ENCODE results near the gene DIP2C.

The DIP2C gene

DNA sequence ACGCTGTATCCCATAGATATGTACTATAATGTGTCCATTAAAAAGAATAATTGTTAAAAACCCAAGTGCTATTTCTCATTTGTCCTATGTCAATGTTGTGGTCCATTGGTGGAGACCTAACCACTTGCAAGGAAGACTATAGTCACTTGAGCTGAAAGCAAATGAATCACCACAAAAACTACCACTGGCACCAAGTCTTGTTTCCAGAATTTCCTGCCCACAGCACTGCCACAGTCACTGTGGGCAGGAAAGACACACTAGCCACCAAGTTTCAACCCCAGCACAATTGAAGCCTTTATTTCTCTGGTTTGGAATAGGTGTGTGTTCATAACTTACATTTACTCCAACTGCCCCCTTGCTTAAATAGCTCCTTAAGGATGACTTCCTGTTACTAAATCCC is 12.4 kb downstream of the DIP2C start:
- no peak for DNase-seq

DNA sequence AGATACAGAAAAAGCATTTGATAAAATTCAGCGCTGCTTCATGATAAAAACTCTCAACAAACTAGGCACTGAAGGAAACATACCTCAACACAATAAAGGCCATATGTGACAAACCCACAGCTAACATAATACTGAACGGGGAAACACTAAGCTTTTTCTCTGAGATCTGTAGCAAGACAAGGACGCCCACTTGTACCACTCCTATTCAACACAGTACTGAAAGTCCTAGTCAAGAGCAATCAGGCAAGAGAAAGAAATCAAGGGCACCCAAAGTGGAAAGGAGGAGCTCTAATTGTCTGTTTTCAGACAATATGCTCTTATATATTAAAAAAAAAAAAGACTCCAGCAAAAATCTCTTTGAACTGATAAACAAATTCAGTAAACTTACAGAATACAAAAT is 13.3 kb downstream of the DIP2C start:
- DNase-seq = no peak

DNA sequence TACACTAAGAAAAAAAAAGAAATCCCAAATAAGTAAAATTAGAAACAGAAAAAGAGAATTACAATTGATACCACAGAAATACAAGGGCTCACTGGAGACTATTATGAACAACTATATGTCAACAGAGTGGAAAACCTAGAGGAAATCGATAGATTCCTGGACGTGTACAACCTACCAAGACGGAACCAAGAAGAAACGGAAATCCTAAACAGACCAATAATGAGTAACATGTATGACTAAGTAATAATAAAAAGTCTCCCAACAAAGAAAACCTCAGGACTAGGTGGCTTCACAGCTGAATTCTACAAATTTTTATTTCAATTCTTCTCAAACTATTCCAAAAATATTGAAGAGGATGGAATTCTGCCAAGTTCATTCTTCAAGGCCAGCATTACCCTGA is 13.9 kb downstream of the DIP2C start:
- DNase-seq = no peak

DNA sequence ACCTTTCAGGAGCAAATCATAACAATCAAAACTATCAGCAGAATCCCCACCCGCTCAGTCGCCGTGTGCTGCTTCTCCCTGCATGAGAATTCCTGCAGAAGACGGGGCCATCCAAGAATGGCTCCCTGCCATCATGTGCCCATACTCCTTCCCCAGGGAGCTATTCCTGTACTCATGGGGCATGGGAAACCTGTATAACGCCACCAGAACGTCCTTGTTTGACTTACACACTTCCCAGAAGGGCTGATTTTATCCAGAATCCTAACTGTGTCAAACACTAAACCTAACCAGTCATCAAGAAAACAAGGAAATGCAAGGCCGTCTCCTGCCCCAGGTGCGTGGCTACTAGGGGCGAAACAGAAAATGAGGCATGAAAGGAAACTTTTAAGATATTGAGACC is 16.0 kb downstream of the DIP2C start:
- DNase-seq = no peak

DNA sequence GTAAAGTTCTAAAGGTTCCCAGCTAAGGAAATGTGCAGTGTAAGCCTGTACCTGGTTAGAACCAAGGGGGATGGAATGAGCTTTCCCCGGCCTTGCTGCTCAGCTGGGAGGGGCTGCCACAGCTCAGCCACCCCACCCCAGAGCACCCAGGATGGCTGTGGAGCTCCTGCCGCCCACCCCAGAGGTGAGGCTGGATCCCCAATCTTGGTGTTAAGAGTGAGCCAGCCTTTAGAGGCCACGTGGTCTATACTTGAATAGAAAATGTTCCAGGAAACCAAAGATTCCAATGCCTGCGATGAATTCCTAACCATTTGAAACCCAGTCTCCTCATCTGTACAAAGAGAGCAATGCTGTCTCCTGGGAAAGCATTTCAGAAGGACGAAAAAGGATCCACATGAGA is 16.5 kb downstream of the DIP2C start:
- no peak for DNase-seq

DNA sequence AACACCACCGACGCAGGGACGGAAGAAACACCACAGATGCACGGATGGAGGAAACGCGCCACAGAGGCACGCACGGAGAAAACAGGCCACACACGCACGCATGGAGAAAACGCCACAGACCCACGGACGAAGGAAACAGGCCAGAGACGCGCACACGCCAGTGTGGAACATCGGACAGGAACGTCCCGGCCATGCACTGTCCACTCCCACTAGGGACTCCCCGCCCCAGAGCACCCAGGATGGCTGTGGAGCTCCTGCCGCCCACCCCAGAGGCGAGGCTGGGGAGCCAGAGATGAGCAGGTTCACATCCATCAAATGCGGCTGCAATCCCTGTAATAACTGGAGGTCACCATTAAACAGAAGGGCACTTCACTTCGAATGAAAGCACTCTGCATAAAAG is 17.3 kb downstream of the DIP2C start:
- DNase-seq = no peak

DNA sequence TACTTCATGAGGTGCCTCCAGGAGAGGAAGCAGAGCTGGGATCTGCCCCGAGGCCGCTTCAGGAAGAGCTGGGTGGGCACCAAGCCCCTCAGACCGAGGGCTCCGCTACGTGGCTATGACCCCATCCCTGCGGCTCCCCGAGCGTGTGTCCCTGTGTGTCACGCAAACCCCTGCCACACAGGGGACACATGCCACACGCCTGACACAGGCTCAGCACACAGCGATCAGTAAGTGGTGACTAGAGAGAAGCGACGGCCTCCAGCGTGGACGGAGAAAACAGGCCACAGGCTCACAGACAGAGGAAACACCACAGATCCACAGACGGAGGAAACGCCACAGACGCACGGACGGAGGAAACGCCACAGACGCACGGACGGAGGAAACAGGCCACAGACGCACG is 18.5 kb downstream of the DIP2C start:
- DNase-seq = no peak

DNA sequence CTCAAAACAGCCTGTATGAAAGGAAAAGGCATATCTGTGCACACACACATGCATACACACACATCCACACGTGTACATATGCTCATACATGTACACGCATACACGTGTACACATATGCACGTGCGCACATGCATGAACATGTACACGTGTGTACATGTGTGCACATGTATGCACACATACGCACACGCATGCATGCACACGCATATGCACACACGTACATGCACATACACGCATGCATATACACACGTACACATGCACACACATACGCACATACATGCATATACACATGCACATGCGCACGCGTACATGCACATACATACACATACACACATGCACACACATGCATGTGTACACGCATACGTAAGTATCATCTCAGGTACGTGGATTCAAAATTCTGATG is 19.4 kb downstream of the DIP2C start:
- DNase-seq = no peak

DNA sequence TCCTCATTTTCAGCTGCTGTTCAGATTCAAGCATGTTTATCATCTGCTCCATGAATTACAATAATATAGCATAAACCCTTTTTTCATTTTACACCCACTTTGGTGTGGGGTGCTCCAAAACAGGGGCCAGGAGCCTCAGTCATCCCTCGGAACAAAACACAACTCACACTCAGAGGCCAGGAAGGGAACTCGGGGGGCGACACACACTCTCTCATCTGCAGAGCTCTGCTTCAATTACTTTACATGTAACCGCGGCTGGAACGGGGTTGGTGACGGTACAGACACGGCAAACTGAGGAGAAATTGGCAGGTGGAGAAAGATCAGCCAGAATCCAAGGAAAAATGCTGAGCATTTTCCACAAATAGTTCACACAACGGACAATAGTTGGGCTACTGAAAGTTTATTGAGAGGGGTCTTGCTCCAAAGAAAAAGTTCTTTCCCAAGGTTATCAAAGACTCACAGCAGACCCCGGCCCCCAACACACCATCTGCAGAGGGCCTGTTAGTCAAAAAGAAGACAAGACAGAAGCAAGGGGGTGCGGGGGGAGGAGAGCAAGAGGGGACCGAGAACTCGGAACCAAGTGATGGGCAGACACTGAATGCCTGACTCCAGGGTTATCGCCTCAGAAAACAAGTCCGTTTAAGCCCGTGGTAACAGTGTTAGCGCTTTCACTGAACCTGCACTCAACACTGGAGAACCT is 20.5 kb downstream of the DIP2C start:
- no peak for DNase-seq

DNA sequence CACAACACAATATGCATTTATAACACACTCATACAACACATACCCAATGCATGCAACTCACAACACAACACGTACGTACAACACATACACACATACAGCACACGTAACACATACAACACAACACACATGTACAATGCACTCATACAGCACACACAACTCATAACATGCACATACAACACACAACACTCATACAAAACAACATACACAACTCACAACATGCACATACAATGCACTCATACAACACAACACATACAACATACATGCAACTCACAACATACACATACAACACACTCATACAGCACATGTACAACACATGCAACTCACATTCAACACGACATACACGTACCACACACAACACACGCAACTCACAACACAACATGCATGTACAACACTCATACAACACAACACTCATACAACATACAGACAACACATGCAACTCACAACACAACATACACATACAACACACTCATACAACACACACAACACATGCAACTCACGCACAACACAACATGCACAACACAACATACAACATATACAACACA is 21.8 kb downstream of the DIP2C start:
- DNase-seq = no peak

DNA sequence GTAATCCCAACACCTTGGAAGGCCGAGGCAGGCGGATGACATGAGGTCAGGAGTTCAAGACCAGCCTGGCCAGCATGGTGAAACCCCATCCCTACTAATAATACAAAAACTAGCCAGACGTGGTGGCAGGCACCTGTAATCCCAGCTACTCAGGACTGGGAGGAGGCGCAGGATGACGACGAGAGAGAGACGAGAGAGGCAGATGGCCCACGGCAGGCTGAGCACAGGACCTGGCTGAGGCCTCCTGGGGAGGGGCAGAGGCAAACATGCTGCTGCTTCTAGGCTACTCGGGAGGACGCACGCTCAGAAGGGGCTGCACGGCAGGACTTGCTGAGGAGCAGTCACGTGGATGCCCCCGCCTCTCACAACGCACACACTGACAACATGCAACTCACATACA is 22.4 kb downstream of the DIP2C start:
- DNase-seq = no peak

DNA sequence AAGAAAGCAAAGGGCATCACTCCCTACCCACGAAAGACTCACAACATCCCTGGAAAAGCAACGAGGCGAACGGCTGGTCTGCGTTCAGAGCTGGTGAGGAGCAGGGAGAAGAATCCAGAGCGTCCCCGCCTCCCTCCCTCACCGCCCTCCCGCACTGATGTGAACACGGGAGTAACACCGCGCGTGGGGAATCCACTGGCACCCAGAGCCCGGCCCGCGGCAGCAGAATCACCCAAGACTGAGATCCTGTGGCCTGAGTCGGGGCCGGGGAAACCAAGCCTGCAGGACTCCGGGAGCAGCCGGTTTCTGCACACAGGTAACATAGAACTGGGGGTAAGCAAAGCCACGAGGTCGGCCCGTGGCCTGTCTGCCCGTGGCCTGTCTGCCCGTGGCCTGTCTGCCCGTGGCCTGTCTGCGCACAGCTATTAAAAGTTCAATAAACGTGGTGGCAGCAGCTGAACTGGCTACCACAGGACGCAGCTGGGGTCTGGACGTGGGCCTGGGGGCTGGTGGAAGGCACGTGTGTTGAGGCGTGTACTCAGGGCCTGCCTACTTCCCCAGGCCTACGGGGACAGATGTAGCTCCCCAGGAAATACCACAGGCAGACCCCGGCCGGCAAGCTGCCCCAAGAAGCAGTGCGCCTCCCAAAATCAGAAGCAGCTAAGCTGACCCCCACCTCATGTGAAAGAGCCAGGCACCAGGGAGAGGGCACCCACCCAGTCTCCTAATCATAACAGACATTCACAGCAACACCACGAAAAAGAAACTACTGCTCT is 23.0 kb downstream of the DIP2C start:
- DNase-seq = no peak

DNA sequence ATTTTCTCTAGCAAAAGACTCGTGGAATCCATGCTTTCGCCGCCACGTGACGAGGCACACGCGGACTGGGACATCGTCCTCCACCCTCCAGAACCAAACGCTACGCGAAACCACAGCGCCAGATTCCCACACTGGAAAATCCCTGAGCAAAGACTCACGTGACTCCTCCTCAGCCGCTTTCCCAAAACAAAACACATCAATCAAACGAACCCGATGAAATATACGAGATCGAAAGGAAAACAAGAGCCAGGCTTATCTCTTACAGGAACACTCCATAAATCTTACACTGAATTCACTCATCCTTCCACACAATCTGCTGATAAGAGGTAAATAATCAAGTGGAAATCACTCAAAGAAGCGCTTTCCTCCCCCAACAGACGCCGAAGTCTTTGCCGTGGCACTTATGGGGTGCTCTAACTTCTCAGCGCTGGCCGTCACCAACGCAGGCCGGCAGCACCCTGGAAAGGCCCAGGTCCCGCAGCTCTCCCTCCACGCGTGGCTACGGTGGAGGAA is 23.8 kb downstream of the DIP2C start:
- no peak for DNase-seq

DNA sequence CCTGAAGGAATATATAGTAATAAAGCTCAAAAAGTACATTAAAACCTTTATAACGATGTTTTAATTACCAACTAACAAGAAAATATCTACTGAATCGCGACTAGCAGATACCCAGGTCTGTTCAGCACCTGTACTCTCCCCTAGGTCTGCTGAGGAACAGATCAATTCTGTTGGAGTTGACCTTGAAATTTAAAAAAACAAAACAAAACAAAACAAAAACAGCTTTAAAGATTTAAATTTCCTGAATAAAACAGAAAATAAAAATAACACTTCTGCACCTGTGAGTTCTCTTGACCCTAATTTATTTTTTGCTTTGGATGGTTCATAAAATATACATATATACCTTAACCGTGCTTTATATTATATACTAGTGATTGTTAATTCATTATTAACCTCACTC is 24.6 kb downstream of the DIP2C start:
- no peak for DNase-seq

DNA sequence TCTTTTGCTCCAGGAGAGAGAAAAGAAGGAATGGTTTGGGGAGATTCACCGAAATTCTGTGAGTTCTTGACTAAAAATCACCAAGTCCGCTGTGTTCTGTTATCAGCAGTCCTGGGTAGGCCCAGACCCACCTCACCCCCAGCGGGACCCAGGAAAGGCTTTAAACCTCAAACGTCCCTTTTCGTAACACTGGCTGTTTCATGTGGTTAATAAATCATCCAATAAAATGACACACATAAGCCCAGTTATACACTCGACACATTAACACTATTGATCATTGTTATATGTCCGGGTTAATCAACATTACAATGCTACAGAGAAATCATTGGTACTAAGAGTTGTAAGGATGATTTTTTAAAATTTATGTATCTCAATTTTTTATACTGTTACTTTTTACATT is 25.2 kb downstream of the DIP2C start:
- DNase-seq = no peak

DNA sequence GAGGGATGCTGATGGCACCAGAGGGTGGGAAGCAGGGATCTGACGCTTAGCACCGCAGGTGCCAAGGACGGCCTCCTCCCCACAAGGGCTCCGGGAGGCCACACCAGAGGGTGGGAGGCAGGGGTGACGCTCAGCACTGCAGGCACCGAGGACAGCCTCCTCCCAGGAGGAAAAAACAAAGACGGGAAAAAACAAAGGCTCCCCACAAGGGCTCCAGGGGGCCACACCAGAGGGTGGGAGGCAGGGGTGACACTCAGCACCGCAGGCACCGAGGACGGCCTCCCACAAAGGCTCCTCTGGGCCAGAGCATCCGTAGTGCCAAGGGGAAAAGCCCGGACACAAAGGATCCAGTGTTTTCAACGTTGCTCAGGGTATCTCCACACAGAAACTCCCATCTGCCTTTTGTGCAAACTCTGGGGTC is 25.6 kb downstream of the DIP2C start:
- DNase-seq = no peak

DNA sequence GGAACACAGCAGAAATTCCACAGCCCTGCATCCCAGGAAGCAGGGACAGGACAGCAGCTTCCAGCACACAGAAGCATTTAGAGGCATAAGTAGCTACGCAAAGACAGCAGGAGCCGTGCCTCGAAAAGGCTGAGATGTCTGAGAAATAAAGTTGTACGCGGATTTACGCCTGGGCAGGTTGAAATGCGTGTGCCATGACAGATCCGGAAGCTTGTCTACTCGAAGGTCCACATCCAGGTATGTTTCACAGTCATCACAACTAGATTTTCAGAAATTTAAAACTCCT is 26.1 kb downstream of the DIP2C start:
- no peak for DNase-seq

DNA sequence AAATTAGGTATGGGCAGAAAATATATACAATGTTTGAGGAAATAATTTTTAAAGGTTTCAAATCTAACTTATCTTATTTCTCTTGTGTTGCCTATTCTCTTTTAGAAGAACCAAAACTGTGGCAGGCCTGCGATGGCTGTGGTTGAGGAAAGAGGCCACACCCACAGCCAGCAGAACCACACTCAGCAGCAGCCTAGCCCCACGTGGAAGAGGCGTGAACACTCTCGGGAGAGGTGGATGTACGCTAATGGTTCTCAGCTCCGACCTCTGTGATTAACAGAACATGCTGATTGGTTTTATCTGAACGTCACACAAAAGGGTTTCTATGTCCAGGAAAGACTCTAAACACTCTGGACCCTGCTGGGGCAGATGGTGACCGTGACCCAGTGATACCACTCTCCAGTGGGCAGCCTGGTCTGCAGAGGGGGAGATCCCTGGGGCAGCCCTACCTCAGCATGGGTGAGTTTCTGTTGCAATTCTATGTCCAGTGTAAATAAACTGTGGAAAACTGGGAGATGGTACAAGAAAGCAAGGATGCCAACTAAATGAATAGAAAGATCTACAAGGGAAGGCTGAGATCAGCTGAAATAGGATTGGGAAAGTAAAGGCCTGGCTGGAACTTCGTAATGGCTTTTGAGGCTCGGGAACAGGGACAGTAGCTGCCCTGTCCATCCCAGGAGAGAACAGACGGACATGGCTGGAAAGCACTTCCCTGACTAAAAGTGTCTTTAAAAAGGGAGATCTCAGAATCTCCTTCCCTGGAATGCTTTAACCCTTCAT is 26.6 kb downstream of the DIP2C start:
- DNase-seq = no peak

DNA sequence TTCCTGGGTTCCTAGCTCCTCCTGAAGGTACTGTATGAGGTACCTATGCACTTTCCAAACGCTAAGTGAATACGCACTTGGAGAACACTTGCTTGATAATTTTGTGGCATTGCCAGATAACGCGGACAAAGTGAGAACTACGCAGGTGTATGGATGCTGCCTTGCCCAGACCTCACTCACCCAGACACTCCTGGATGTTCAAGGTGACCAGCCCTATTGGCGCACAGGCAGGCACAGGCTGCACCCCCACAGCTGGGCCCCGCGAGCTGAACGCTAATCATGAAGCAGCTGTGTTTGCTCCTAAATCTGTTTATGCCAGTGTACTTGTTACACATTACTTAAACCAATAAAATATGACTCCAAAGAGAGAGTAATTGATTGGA is 27.3 kb downstream of the DIP2C start:
- DNase-seq = no peak

DNA sequence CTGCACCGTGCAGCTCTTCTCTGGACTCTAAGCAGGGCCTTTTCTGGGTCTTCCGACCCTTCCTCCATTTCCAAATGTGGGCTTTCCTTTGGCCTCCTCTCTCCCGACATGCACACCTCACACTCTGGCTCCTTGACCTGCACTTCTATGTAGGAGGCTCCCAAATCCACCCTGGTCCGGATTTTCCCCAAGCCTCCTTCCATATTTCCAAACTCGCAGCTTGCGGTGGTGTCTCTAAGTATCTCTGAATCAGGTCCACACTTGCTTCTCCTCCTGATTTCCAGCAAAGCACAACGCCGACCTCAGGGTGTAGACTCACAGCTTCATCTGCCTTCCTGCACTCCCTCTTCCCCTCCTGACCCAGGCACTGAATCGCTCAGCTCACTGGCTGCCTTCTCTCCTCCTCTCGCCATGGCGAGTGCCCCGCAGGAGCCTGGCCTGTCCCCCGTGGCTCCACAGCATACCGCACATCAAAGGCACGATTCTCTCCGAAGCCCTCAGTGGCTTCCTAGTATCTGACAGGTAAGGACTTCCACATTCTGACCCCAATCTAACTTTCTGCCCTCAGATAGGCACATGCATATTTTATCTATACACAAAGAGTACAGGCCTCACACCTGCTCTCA is 27.8 kb downstream of the DIP2C start:
- DNase-seq = no peak

DNA sequence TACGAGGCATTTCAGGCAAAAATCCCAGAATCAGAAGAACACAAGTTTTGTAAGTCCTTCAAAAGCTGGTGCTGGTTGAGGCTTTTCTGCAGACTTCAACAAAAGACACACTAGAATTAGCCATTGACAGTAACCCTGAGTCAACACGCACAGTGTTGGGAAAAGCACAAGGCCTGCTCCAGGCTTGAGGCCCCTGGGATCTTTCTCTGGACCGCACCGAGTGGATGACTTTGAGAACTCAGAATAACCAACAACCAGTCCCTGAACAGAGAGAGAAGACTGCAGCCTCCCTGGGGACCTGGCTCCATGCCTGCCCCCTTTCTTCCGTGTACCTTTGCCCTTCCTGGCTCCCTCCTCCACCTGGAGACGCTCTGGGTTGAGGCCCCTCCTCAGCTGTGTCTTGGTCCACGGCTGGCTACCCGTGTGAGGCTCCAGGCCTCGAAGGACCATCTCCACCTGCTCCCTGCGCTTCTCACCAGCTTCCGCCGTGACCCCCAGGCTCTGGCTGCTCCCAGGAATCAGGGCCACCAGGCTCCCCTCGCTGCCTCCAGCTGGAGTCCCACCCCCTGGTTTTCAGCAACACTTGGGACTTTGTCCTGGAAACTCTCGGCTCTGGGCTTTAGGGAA is 28.4 kb downstream of the DIP2C start:
- DNase-seq = no peak

DNA sequence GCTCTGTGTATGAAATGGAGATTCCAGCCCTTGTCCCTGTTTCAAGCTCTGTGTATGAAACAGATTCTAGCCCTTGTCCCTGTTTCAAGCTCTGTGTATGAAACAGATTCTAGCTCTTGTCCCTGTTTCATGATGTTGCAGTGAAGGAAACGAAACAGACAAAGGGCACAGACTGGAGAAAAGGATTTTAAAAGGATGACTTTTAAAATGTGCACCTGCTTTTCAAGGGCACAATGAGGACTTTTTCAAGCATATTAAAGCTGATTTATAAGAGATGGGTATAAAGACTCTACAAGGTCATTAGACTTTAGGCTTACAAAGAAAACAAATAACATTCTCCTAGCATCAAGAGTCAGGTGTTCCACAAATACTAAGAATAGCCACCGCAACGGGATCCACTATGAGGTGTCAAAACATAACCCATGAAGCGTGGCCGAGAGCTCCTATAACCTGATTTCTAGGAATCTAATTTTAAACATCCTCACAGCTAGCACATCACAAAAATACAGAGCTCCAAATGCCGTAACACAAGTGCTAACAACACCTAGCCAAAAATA is 29.0 kb downstream of the DIP2C start:
- DNase-seq = peak; percentile 50

Data from DMS79 treated with DMSO at 0.1 percent for 48 hours (cell line).